NCI-H526 (cell line): Measurements from ENCODE around the gene FYB1.
"Not testable (repeated sequence)": the region's sequence is repeated elsewhere in the genome, so short reads cannot be mapped to it uniquely, and the experiment has no call there.

Source experiments
- DNase-seq, 2 experiments: peaks; one replicate each; lab custom pipeline; 2025; lab: John Stamatoyannopoulos, UW

The FYB1 gene

DNA sequence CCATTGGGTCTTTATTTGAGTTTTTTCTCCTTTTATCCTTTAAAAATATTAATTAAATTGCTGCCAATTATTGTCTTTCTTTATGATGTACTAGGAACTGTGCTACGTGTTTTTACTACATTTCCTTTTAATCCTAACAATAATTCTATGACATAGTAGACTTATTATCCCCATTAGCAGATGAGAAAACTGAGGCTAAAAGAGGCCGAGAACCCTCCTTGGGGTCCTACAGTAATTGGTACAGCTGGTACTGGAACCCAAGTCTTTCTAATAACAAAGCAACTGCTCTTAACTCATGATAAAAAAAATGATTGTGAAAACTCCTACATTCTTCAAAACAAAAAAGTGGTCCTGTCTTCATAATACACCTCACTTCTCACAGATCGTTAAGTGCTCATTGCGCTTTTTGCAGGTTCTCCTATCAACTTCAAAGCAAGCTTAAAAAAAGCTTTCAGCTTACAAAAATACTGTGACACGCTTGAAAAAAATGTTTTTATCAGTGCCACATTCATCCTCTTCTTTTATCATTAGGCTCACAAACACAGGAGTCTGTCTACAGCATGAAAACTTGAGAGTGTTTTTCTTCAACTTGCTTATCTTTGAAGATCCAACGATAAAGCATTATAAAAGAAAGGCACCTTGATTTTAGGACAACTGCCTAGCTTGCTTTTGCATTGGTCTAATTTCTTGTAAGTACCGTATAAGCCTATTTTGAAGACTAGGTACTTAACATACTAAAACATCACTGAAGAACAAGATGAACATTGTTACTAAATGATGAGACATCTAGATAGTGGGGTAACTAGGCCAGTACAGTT is 32.4 kb downstream of the FYB1 start:
- DNase-seq: peak in 1 of 2 experiments; percentile 48

DNA sequence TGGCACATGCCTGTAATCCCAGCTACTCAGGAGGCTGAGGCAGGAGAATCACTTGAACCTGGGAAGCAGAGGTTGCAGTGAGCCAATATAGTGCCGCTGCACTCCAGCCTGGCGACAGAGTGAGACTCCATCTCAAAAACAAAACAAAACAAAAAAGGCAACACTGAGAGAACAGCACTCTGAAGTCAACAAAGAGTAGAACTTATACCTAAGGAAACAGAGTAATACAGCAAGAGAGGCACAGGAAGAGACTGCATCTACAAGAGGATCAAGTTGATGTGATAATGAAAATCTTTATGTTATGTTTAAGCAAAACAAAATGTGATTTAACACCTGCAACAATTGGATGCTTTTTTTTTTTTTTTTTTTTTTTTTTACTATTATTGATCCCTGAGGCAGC is 33.1 kb downstream of the FYB1 start:
- DNase-seq: no peak

- no peak for DNase-seq
Measured at GRCh38 chr5:39185761-39186160, 33.6 kb downstream of the FYB1 start.

DNA sequence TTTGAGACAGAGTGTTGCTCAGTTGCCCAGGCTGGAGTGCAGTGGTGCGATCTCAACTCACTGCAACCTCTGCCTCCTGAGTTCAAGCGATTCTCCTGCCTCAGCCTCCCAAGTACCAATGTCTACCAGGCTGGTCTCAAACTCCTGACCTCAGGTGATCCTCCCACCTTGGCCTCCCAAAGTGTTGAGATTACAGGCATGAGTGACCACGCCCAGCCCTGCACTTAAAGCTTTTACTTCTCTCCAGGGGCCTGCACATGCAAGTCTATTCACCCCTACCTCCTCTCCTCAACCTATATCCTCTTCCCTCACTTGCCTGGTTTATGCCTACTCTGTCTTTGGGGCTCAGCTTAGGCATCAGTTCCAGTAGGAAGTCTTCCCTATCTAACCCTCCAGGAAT is 39.8 kb downstream of the FYB1 start:
- not testable (repeated sequence) for DNase-seq

- peak; percentile 81 to 90 for DNase-seq
Measured at GRCh38 chr5:39178861-39179260, 40.5 kb downstream of the FYB1 start.

DNA sequence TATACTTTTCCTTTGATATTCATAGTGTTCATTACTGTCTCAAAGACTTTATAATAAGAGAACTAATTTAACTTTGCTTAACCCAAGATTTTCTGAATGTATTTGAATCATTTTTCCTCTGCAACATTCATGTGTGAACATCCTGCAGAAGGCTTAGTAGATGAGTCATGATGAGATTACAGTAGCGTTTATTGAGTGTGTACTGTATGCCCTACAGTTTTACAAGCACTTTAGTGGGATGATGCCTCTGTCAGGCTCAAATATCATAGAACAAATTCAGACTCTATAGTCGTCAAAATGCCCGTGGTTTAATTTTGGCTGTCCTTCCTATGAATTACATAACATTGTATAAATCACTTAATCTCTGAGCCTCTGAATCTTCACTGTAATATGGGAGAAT is 41.2 kb downstream of the FYB1 start:
- DNase-seq: no peak

DNA sequence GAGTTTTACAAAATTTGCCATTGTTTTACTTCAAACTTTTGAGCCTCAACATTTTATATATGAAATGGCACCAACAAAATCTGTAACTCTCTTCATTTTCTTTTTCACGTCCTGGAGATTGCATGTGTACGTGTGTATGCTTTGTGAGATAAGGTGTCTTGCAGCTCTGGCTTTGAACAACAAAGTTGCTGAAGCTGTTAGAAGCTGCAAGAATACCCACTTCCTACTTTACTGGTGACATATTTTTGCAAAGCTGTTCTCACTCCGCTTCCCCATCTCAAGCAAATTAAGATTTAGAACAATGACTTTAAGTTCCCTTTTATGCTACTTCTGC is 41.8 kb downstream of the FYB1 start:
- no peak for DNase-seq

GRCh38 chr5:39176759-39177630 is 42.4 kb downstream of the FYB1 start:
- no peak for DNase-seq

DNA sequence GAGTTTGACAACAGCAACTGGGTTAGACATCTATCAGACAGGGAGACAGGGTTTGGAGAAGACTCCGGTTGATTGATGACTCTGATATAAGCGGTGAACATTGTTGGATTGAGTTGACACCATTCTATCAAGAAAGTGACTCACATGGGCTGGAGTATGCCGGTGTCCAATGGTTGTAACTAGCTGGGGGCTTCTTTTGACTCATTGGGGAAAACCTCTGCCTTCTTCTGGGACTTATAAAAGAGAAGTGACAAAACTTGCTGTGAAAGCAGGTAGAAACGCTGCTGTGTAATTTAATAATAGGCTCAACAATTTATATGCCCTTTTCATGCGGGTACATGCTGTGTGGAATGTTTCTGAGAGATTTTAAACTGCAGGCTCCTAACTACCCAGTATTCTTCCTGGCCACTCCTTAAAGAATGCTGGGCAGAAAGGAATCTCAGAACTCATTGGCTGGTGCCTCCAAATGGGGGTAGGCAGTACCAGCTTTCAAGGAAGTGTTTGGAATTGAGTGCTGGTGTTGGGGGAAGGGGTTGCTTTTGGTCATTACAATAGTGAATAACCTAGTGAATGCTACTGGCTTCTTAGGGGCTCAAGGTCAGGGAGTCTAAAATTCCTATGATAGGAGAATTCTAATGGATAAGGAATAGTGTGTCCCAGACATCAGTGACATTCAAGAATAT is 43.9 kb downstream of the FYB1 start:
- DNase-seq: no peak

- no peak for DNase-seq
Measured at GRCh38 chr5:39173069-39173468, 46.3 kb downstream of the FYB1 start.

DNA sequence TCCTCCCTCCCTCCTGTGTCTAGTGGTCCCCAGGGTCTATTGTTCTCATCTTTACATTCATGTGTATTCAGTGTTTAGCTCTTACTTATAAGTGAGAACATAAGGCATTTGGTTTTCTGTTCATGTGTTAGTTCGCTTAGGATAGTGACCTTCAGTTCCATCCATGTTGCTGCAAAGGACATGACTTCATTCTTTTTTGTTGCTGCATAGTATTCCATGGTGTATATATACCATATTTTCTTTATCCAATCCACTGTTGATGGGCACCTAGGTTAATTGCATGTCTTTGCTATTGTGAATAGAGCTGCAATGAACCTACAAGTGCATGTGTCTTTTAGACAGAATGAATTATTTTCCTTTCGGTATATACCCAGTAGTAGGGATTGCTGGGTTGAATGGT is 46.8 kb downstream of the FYB1 start:
- DNase-seq: no peak

- DNase-seq: no peak
Measured at GRCh38 chr5:39171647-39172046, 47.7 kb downstream of the FYB1 start.

- DNase-seq: no peak
Measured at GRCh38 chr5:39169081-39169480, 50.3 kb downstream of the FYB1 start.

- DNase-seq: no peak
Measured at GRCh38 chr5:39167972-39168342, 51.4 kb downstream of the FYB1 start.

- DNase-seq: peak; percentile 88 to 92
Measured at GRCh38 chr5:39167141-39167971, 52.0 kb downstream of the FYB1 start.

- no peak for DNase-seq
Measured at GRCh38 chr5:39164529-39165402, 54.6 kb downstream of the FYB1 start.

- DNase-seq: no peak
Measured at GRCh38 chr5:39164016-39164415, 55.3 kb downstream of the FYB1 start.

- no peak for DNase-seq
Measured at GRCh38 chr5:39161578-39161977, 57.8 kb downstream of the FYB1 start.

DNA sequence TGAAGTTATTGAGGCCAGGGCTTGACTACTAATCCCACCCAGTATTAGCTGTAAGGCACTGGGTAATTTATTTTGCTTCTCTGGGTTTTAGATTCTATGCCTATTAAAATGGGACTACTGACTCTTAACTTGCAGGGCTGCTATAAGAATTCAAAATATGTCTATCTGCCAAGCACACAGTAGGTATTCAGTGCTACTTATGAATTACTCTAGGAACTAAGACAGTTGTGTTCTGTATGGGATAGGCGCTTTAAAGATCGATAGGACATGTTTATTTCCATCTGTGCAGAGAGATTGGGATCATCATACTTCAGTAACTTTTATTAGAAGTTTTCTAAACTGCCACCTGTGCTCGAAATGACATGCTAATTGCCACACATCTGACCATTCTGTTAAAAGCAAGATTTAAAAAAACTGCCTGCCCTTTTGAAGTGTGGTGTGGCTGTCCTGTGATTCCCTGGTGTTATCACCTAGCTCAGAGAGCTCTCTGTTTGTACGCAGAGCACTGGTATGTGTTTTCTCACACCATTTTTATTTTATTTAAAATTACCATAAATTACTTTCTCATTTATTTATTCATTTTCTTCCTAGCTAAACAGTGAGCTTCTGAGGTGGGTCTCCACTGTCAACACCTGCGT is 58.7 kb downstream of the FYB1 start:
- DNase-seq: peak; percentile 18 to 56

DNA sequence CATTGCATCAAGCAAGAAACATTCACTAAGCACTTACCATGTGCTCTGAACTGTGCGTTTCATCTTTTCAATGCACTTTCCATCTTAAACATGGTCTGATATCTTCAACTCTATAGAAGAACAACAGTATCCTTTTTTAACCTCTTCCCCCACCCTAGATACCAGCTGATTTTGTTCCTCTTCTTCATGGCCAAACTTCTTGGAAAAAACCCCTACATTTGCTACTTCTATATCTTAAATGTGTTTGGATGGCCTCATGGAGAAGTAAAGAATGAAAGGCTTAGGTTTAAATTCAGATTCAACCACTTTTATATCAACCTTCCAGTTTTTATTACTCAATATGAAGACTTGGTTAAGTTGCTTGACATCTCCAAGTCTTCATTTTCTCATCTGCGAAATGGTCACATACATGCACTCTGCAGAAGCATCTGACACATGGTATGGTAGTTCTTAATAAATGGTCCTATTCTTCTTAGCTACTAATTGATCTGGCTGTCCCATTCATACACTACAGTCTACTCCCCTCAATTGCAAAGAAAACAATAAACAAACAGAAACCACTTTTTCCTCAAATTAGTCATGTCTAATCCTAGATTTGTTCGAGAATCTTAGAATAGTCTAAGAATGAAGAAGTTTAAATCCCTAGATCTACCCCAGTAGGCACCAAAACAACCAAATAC is 59.4 kb downstream of the FYB1 start:
- DNase-seq: no peak
